A673 (cell line): ENCODE results near the gene BANK1. TPM values are rescaled to one million over a fixed set of nuclear protein-coding genes. Genes with fewer than 3 reads are reported as not detected.

ENCODE experiments used
- BruUV-seq: library from RNA; stranded (reverse); fragments of 400-500 nt; replicated peaks from 2 replicates; lab custom pipeline; 2021; lab: Mats Ljungman, UMichigan
- CTCF ChIA-PET: fragments of 300-600 bp; sonication (Branson Sonifier 250); formaldehyde crosslinking; loops from one replicate; lab custom pipeline; 2022; ENCODE audit warnings: antibody characterized with exemption; lab: Charles Lee
- POLR2A ChIA-PET: fragments of 300-600 bp; sonication (Branson Sonifier 250); formaldehyde crosslinking; loops from one replicate; lab custom pipeline; 2022; ENCODE audit warnings: antibody characterized with exemption; ENCODE audit not compliant: low non-redundant PET; lab: Charles Lee
- DNase-seq: peaks from one replicate; pipeline ENCODE4 v3.0.0-alpha.2; 2015; ENCODE audit warnings: low spot score
- H3K27ac ChIP-seq: fragments of 200-600 bp; sonication (generic); 2 replicates; pipeline ENCODE4 v1.5.1; 2016; ENCODE audit warnings: mixed run types, low read depth, mild to moderate bottlenecking, mixed read lengths, antibody characterized with exemption, low read length; ENCODE audit not compliant: poor library complexity, severe bottlenecking
- H3K27me3 ChIP-seq: fragments of 200-600 bp; sonication (generic); replicated peaks from 2 replicates; pipeline ENCODE4 v1.6.1; 2017; ENCODE audit warnings: mixed run types, low read depth, mild to moderate bottlenecking, mixed read lengths, antibody characterized with exemption, low read length; ENCODE audit not compliant: insufficient read depth, poor library complexity
- H3K36me3 ChIP-seq: fragments of 200-600 bp; sonication (generic); 2 replicates; pipeline ENCODE4 v1.6.1; 2016; ENCODE audit warnings: mixed run types, mild to moderate bottlenecking, mixed read lengths, antibody characterized with exemption, low read length; ENCODE audit not compliant: insufficient read depth, poor library complexity, severe bottlenecking
- H3K4me1 ChIP-seq: fragments of 200-600 bp; sonication (generic); 2 replicates; pipeline ENCODE4 v1.6.1; 2017; ENCODE audit warnings: mixed run types, mild to moderate bottlenecking, mixed read lengths, antibody characterized with exemption, low read length; ENCODE audit not compliant: insufficient read depth, poor library complexity, severe bottlenecking
- H3K4me3 ChIP-seq: fragments of 200-600 bp; sonication (generic); 2 replicates; pipeline ENCODE4 v1.5.1; 2016; ENCODE audit warnings: low read depth, mixed run types, mild to moderate bottlenecking, mixed read lengths, low read length; ENCODE audit not compliant: poor library complexity, severe bottlenecking
- H3K9me3 ChIP-seq: fragments of 200-600 bp; sonication (generic); 2 replicates; pipeline ENCODE4 v1.6.1; 2016; ENCODE audit warnings: mixed run types, low read depth, mild to moderate bottlenecking, mixed read lengths, antibody characterized with exemption, low read length; ENCODE audit not compliant: poor library complexity, severe bottlenecking
- EZH2 ChIP-seq: fragments of 200-600 bp; sonication (generic); IDR thresholded peaks from 2 replicates; pipeline ENCODE4 v1.6.1; 2017; ENCODE audit warnings: borderline replicate concordance, low read depth, mild to moderate bottlenecking, mixed read lengths, antibody characterized with exemption, low read length; ENCODE audit not compliant: poor library complexity, severe bottlenecking
- intact Hi-C: fragments of 100-400 bp; cut with micrococcal nuclease; formaldehyde crosslinking; loops from one replicate; pipeline ENCODE4 v1.10.0; 2022; ENCODE audit not compliant: unreplicated experiment
- total RNA-seq: library from RNA; stranded (reverse); gene quantifications from 2 replicates; pipeline ENCODE4 v1.2.3, GENCODE V29; 2021
- TF ChIP-seq, protein P1 (sequence below): fragments of 300-800, 200-600 bp; sonication (generic); conservative IDR thresholded peaks from 2 replicates; pipeline ENCODE4 v1.5.1; 2017; ENCODE audit warnings: low read depth, mild to moderate bottlenecking, antibody characterized with exemption, low read length, moderate library complexity, mixed read lengths

The BANK1 gene
- total RNA-seq, 1 experiment from 2014 or later: not detected

GRCh38 chr4:101954975-101955678 lies 164.6 kb downstream of the BANK1 start:
- no peak for TF ChIP-seq EZH2
- TF ChIP-seq, protein P1, sequence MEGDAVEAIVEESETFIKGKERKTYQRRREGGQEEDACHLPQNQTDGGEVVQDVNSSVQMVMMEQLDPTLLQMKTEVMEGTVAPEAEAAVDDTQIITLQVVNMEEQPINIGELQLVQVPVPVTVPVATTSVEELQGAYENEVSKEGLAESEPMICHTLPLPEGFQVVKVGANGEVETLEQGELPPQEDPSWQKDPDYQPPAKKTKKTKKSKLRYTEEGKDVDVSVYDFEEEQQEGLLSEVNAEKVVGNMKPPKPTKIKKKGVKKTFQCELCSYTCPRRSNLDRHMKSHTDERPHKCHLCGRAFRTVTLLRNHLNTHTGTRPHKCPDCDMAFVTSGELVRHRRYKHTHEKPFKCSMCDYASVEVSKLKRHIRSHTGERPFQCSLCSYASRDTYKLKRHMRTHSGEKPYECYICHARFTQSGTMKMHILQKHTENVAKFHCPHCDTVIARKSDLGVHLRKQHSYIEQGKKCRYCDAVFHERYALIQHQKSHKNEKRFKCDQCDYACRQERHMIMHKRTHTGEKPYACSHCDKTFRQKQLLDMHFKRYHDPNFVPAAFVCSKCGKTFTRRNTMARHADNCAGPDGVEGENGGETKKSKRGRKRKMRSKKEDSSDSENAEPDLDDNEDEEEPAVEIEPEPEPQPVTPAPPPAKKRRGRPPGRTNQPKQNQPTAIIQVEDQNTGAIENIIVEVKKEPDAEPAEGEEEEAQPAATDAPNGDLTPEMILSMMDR: no peak
- no peaks in the 10 kb centered on the region for H3K36me3 ChIP-seq
- intact Hi-C loops: no loop called here
- H3K27ac ChIP-seq: no peak overlapping the region
- ChIA-PET CTCF (no interaction called here), POLR2A (no interaction called here)
- no peak for DNase-seq
- BruUV-seq: no TSS peak
- no peak overlapping the region for H3K4me3 ChIP-seq
- H3K4me1 ChIP-seq: no peaks in the 10 kb centered on the region
- no peaks in the 10 kb centered on the region for H3K27me3 ChIP-seq
- H3K9me3 ChIP-seq: no peaks in the 10 kb centered on the region

- no peak for DNase-seq
- Histone ChIP-seq H3K27ac (no peak overlapping the region), H3K4me3 (no peak overlapping the region), H3K27me3 (no peaks in the 10 kb centered on the region), H3K36me3 (no peaks in the 10 kb centered on the region), H3K9me3 (no peaks in the 10 kb centered on the region), H3K4me1 (no peaks in the 10 kb centered on the region)
- no TSS peak for BruUV-seq
- intact Hi-C loops: no loop called here
- CTCF ChIA-PET: no interaction called here
- POLR2A ChIA-PET: no interaction called here
- no peak for TF ChIP-seq EZH2
- TF ChIP-seq, protein P1: no peak
Observed at GRCh38 chr4:101956068-101956825, 165.7 kb downstream of the BANK1 start.

DNA sequence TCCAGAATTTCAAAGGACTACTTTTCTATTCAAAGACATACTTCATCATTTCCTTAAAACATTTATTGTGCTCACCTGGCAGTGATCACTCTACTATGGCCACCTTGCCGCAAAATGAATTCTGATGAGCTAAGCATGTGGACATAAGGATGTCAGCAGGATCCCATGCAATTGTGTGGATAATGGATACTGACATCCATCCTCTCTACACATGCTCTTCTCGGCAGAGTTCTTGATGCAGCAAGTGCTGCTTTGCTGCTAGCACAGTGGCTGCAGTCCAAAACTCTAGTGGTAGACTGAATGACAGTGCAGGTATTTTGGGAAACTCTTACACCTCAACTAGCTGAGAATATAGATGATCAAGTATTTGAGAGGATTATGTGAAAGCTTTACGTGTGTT lies 168.0 kb downstream of the BANK1 start:
- TF ChIP-seq, protein P1: no peak
- no peak for TF ChIP-seq EZH2
- CTCF ChIA-PET: no interaction called here
- intact Hi-C loops: no loop called here
- Histone ChIP-seq H3K27ac (no peak overlapping the region), H3K36me3 (no peaks in the 10 kb centered on the region), H3K4me1 (no peaks in the 10 kb centered on the region), H3K9me3 (no peaks in the 10 kb centered on the region), H3K27me3 (no peaks in the 10 kb centered on the region), H3K4me3 (no peak overlapping the region)
- DNase-seq: no peak
- POLR2A ChIA-PET: no interaction called here
- BruUV-seq: no TSS peak
